K562 (cell line): Measurements from ENCODE around the gene PLPPR1. TPM values are rescaled to one million over a fixed set of nuclear protein-coding genes. Genes with fewer than 3 reads are reported as not detected.

Experiments
- ATAC-seq: fragments of 200-7000 bp; cut with Tn5 transposase; 3 replicates; pipeline ENCODE4 v1.9.1; 2020; ENCODE audit warnings: moderate library complexity
- BruUV-seq: library from RNA; stranded (reverse); fragments of 400-500 nt; replicated peaks from 2 replicates; lab custom pipeline; 2021; lab: Mats Ljungman, UMichigan
- CTCF ChIA-PET: fragments of 300-600 bp; formaldehyde crosslinking; extraction: SDS; loops from one replicate; lab custom pipeline; 2021; ENCODE audit warnings: low intra/inter-chr PET ratio; lab: Yijun Ruan, JAX
- POLR2A ChIA-PET: fragments of 300-600, 350-650 bp; sonication (Branson Sonifier 250); formaldehyde crosslinking; extraction: SDS; loops from one replicate; lab custom pipeline; 2021; ENCODE audit warnings: antibody characterized with exemption, inconsistent platforms; lab: Yijun Ruan, JAX
- DNase-seq, 4 experiments: peaks; one replicate each; pipeline versions ENCODE4 v3.0.0 to v3.0.0-alpha.2; 2011 to 2018; ENCODE audit warnings: low spot score in 3 of 4, mixed read lengths in 3 of 4; ENCODE audit errors: extremely low read depth in 1 of 4
- FAIRE-seq: peaks from 2 replicates; lab custom pipeline; 2011; peaks lifted over from hg19 to GRCh38; lab: Jason Lieb, UNC
- H2AFZ ChIP-seq: 2 replicates; pipeline ENCODE4 v1.6.0; 2011; ENCODE audit warnings: low read depth, low read length, control low read depth, inconsistent platforms
- H3K27ac ChIP-seq: fragments of 200-600 bp; 3 replicates; pipeline ENCODE4 v1.8.0; 2011; ENCODE audit warnings: low read depth, mild to moderate bottlenecking, control low read depth, inconsistent platforms, low read length, moderate library complexity, mixed read lengths; ENCODE audit errors: extremely low read depth
- H3K27me3 ChIP-seq, 2 experiments: fragments of 300-600 bp in 1 of 2; 2 replicates in 1 of 2; 3 replicates in 1 of 2; pipeline versions ENCODE4 v1.6.0 to v1.8.0; 2011; ENCODE audit warnings: inconsistent platforms in 2 of 2, low read length in 2 of 2, mild to moderate bottlenecking in 1 of 2, mixed read lengths in 1 of 2, moderate library complexity in 1 of 2; ENCODE audit not compliant: control insufficient read depth in 2 of 2, insufficient read depth in 2 of 2
- H3K36me3 ChIP-seq: fragments of 300-600 bp; 3 replicates; pipeline ENCODE4 v1.8.0; 2011; ENCODE audit warnings: mild to moderate bottlenecking, low read length, inconsistent platforms; ENCODE audit not compliant: control insufficient read depth, insufficient read depth
- H3K4me1 ChIP-seq, 2 experiments: fragments of 200-600 bp in 1 of 2; replicated peaks in 1 of 2; 2 replicates in 1 of 2; 3 replicates in 1 of 2; pipeline versions ENCODE4 v1.5.1 to v1.8.0; 2011; ENCODE audit warnings: inconsistent platforms in 2 of 2, low read length in 2 of 2, mild to moderate bottlenecking in 1 of 2, mixed read lengths in 1 of 2, moderate library complexity in 1 of 2; ENCODE audit not compliant: control insufficient read depth in 2 of 2, insufficient read depth in 2 of 2
- H3K4me2 ChIP-seq: 2 replicates; pipeline ENCODE4 v1.6.1; 2011; ENCODE audit warnings: low read length, control low read depth, inconsistent platforms, mixed read lengths; ENCODE audit not compliant: insufficient read depth
- H3K4me3 ChIP-seq: fragments of 200-600 bp; sonication (generic), shearing (Covaris generic); 2 replicates; pipeline ENCODE4 v1.5.1; 2016; ENCODE audit warnings: control low read depth, inconsistent platforms
- H3K79me2 ChIP-seq: fragments of 200-600 bp; 3 replicates; pipeline ENCODE4 v1.8.0; 2011; ENCODE audit warnings: low read length, inconsistent platforms; ENCODE audit not compliant: control insufficient read depth, insufficient read depth
- H3K9ac ChIP-seq, 2 experiments: 2 replicates each; pipeline versions ENCODE4 v1.6.0 to v1.6.1; 2011; ENCODE audit warnings: low read depth in 2 of 2, low read length in 2 of 2, control low read depth in 1 of 2, inconsistent platforms in 1 of 2, mild to moderate bottlenecking in 1 of 2, mixed read lengths in 1 of 2; ENCODE audit not compliant: insufficient read depth in 1 of 2
- H3K9me1 ChIP-seq: one replicate; pipeline ENCODE4 v1.6.0; 2011; ENCODE audit warnings: inconsistent platforms, mild to moderate bottlenecking, low read length, moderate library complexity; ENCODE audit not compliant: control insufficient read depth, insufficient read depth
- H3K9me3 ChIP-seq: replicated peaks from 2 replicates; pipeline ENCODE4 v1.5.1; 2011; ENCODE audit warnings: low read depth, low read length, inconsistent platforms; ENCODE audit not compliant: control insufficient read depth, insufficient read depth
- H4K20me1 ChIP-seq: replicated peaks from 2 replicates; pipeline ENCODE4 v1.6.1; 2011; ENCODE audit warnings: low read length, inconsistent platforms, mixed read lengths; ENCODE audit not compliant: control insufficient read depth, insufficient read depth
- CHCHD3 ChIP-seq: fragments of 250-450 bp; sonication (Bioruptor Pico); IDR thresholded peaks from 2 replicates; pipeline ENCODE4 v2.1.2; 2022; ENCODE audit warnings: mild to moderate bottlenecking
- DDX20 ChIP-seq: fragments of 450-650 bp; IDR thresholded peaks from 2 replicates; pipeline ENCODE4 v1.6.1; 2016; ENCODE audit warnings: missing genetic modification characterization, low read depth, mild to moderate bottlenecking, missing compliant biosample characterization, moderate library complexity
- FOXJ3 ChIP-seq: sonication (generic); formaldehyde crosslinking; IDR thresholded peaks from 2 replicates; pipeline ENCODE4 v1.4.0; 2020; ENCODE audit warnings: mild to moderate bottlenecking, missing genetic modification reagents
- FUS ChIP-seq: fragments of 200-400 bp; formaldehyde crosslinking; optimal IDR thresholded peaks from 2 replicates; pipeline ENCODE3; 2017; ENCODE audit warnings: low read depth, low read length
- IFI16 ChIP-seq: fragments of 250-450 bp; sonication (Bioruptor Pico); IDR thresholded peaks from 2 replicates; pipeline ENCODE4 v2.1.2; 2022; ENCODE audit warnings: mild to moderate bottlenecking, inconsistent platforms
- KAT2B ChIP-seq: IDR thresholded peaks from one replicate; pipeline ENCODE4 v1.6.1; 2012; ENCODE audit warnings: low read depth, mild to moderate bottlenecking, control low read depth, inconsistent platforms, low read length, moderate library complexity
- KDM5B ChIP-seq: fragments of 200-600 bp; sonication (generic); IDR thresholded peaks from 2 replicates; pipeline ENCODE4 v1.6.1; 2012; ENCODE audit warnings: low read depth, mild to moderate bottlenecking, moderate library complexity, low read length, control low read depth, inconsistent platforms; ENCODE audit not compliant: insufficient replicate concordance
- NFXL1 ChIP-seq: fragments of 450-650 bp; formaldehyde crosslinking; IDR thresholded peaks from 2 replicates; pipeline ENCODE4 v1.4.0; 2021; ENCODE audit warnings: mild to moderate bottlenecking
- PHF8 ChIP-seq: fragments of 200-600 bp; sonication (generic); IDR thresholded peaks from 2 replicates; pipeline ENCODE4 v1.6.1; 2012; ENCODE audit warnings: mixed run types, mild to moderate bottlenecking, inconsistent platforms, low read length, moderate library complexity, borderline replicate concordance
- PHTF2 ChIP-seq: fragments of 250-450 bp; sonication (Bioruptor Pico); IDR thresholded peaks from 2 replicates; pipeline ENCODE4 v1.5.0; 2021; ENCODE audit warnings: mild to moderate bottlenecking
- POLR2H ChIP-seq: IDR thresholded peaks from 2 replicates; pipeline ENCODE4 v1.6.1; 2016; ENCODE audit warnings: missing genetic modification characterization, low read depth, mild to moderate bottlenecking, control low read depth, missing compliant biosample characterization, moderate library complexity
- RBM15 ChIP-seq: fragments of 200-400 bp; formaldehyde crosslinking; IDR thresholded peaks from 2 replicates; pipeline ENCODE4 v1.6.1; 2018; ENCODE audit warnings: mild to moderate bottlenecking, low read length, moderate library complexity; ENCODE audit not compliant: insufficient read depth
- RUNX1 ChIP-seq: sonication (generic); IDR thresholded peaks from 2 replicates; pipeline ENCODE4 v1.6.1; 2016; ENCODE audit warnings: antibody characterized with exemption, low read depth
- SP1 ChIP-seq: sonication (generic); formaldehyde crosslinking; IDR thresholded peaks from 2 replicates; pipeline ENCODE4 v1.8.1; 2022; ENCODE audit warnings: mild to moderate bottlenecking, missing genetic modification reagents
- TRIM25 ChIP-seq: fragments of 450-650 bp; IDR thresholded peaks from 2 replicates; pipeline ENCODE4 v1.7.0; 2016; ENCODE audit warnings: borderline replicate concordance
- ZBTB11 ChIP-seq, 3 experiments: fragments of 200-800 bp in 1 of 3; fragments of 250-450 bp in 1 of 3; fragments of 450-650 bp in 1 of 3; sonication (Bioruptor Pico) in 1 of 3; sonication (Bioruptor generic) in 1 of 3; formaldehyde crosslinking in 1 of 3; IDR thresholded peaks; 2 replicates each; pipeline versions ENCODE4 v1.6.1 to v1.8.0; 2016 to 2022; ENCODE audit warnings: mild to moderate bottlenecking in 2 of 3, missing genetic modification characterization in 2 of 3, missing compliant biosample characterization in 1 of 3, moderate library complexity in 1 of 3
- ZNF589 ChIP-seq: fragments of 200-800 bp; sonication (Bioruptor generic); IDR thresholded peaks from 2 replicates; pipeline ENCODE4 v1.6.1; 2016; ENCODE audit warnings: low read depth, missing genetic modification characterization, missing compliant biosample characterization
- ZNF668 ChIP-seq: fragments of 250-450 bp; sonication (Bioruptor Pico); IDR thresholded peaks from 2 replicates; pipeline ENCODE4 v1.8.0; 2022; ENCODE audit warnings: mild to moderate bottlenecking, inconsistent platforms
- ZNF707 ChIP-seq: fragments of 250-450 bp; sonication (Bioruptor Pico); conservative IDR thresholded peaks from 2 replicates; pipeline ENCODE4 v1.8.0; 2022; ENCODE audit warnings: inconsistent platforms, mild to moderate bottlenecking, moderate library complexity
- WGBS: fragments of 100-300 bp; shearing (Covaris generic); methylation state at CpG from one replicate; pipeline ENCODE4 v1.1.6; 2016; ENCODE audit warnings: low coverage, mixed read lengths; ENCODE audit not compliant: insufficient coverage; ENCODE audit errors: missing lambda C conversion rate; 5-methylcytosine and 5-hydroxymethylcytosine counted together
- in situ Hi-C: fragments of 300-500 bp; cut with MboI; formaldehyde crosslinking; loops from 4 replicates; pipeline ENCODE4 v1.15.0; 2018; ENCODE audit warnings: inconsistent platforms, mixed read lengths
- intact Hi-C: fragments of 100-400 bp; cut with micrococcal nuclease; formaldehyde crosslinking; loops from 2 replicates; pipeline ENCODE4 v1.14.2; 2022
- polyA plus RNA-seq, 8 experiments: library from polyadenylated mRNA; depleted of rRNA in 4 of 8; stranded (reverse) in 5 of 8; unstranded in 3 of 8; fragments of >200 nt; fragmentation: Nextera tagmentation in 2 of 8; fragmentation: Illumina TruSeq in 1 of 8; extraction: Ambion mirVana in 2 of 8; extraction: Trizol in 1 of 8; gene quantifications; 2 replicates each; pipeline versions ENCODE4 v1.2.1 to v1.2.3, GENCODE V29; 2011 to 2014; ENCODE audit warnings: inconsistent platforms in 1 of 8, missing spikeins in 1 of 8
- total RNA-seq, 7 experiments: library from RNA; depleted of rRNA in 6 of 7; stranded (reverse); fragments of >200 nt in 6 of 7; fragmentation: Illumina TruSeq in 2 of 7; extraction: Trizol in 2 of 7; gene quantifications; 2 replicates each; pipeline versions ENCODE4 v1.2.1 to v1.2.3, GENCODE V29; 2011 to 2021; ENCODE audit warnings: low replicate concordance in 1 of 7

The PLPPR1 gene
- total and polyA plus RNA-seq, 9 of the 15 experiments (the other 6 are each of a cell fraction or from before 2014, with no cell fraction given), result not detected

DNA sequence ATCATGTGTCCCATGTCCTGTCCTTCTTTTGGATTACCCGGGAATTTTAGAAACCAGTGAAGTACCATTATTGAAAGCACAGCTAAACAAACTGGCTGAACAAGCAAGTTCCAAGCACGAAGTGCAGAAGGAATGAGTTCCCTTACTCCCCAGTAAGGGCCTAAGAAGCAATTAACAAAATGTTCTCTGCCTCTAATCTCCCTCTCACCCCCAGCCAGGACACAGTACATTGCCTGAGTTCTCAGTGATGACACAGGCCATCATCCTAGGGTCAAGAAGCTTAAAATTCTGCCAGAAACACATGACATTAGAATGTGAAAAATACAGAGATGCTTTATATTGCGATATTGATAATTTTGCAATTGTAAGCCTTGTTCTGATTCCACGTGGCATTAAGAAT lies 118.0 kb downstream of the PLPPR1 start:
- no peaks in the 10 kb centered on the region for H3K79me2 ChIP-seq
- TF ChIP-seq SP1 (CRISPR knock-in tag) (no peak), IFI16 (CRISPR knock-in tag) (no peak), KDM5B (no peak), RUNX1 (no peak), PHF8 (no peak), POLR2H (tag) (no peak), RBM15 (no peak), PHTF2 (CRISPR knock-in tag) (no peak), TRIM25 (no peak), CHCHD3 (CRISPR knock-in tag) (no peak), DDX20 (tag) (no peak), FUS (no peak), NFXL1 (CRISPR knock-in tag) (no peak), KAT2B (no peak), ZNF589 (CRISPR knock-in tag) (no peak), ZNF707 (CRISPR knock-in tag) (no peak), FOXJ3 (CRISPR knock-in tag) (no peak), ZNF668 (CRISPR knock-in tag) (no peak), ZBTB11 (CRISPR knock-in tag; IDR thresholded peaks at IDR 0.05) (no peak)
- CTCF ChIA-PET, result no interaction called here
- no TSS peak for BruUV-seq
- no peak overlapping the region for H3K4me2 ChIP-seq
- no peaks in the 10 kb centered on the region for H3K9me3 ChIP-seq
- ATAC-seq (no peak), FAIRE-seq (no peak), DNase-seq (no peak)
- no peak overlapping the region for H3K27ac ChIP-seq
- H2AFZ ChIP-seq, result no peak overlapping the region
- H3K36me3 ChIP-seq, result no peaks in the 10 kb centered on the region
- POLR2A ChIA-PET, result no interaction called here
- H3K4me1 ChIP-seq, result no peaks in the 10 kb centered on the region
- no peaks in the 10 kb centered on the region for H3K9me1 ChIP-seq
- intact Hi-C loops (no loop called here), in situ Hi-C loops (no loop called here)
- WGBS, result 0% methylated on average over 4 of the region's 4 CpGs
- H4K20me1 ChIP-seq, result no peaks in the 10 kb centered on the region
- H3K4me3 ChIP-seq, result no peak overlapping the region
- H3K9ac ChIP-seq, result no peak overlapping the region
- H3K27me3 ChIP-seq, result no peaks in the 10 kb centered on the region
